Smooth muscle cell of bladder (primary cell): ENCODE results near the gene ZNF287. TPM values are rescaled to one million over a fixed set of nuclear protein-coding genes. Genes with fewer than 3 reads are reported as not detected.

Source experiments
- total RNA-seq: library from RNA; depleted of rRNA; stranded (reverse); fragments of >200 nt; gene quantifications from 2 replicates; pipeline ENCODE4 v1.2.3, GENCODE V29; 2014

The ZNF287 gene
- total RNA-seq: 4.8 and 5.3 TPM in 2 replicates

GRCh38 chr17:16568541-16569357 lies at the start of gene ZNF287:
TSS of gene ZNF287 (minus strand) at chr17:16569204. CDS start at chr17:16567731, 1,473 bp downstream.

Other genes starting within 250 kb of the ZNF287 start
- 14.1 and 21.9 TPM in 2 replicates for gene CENPV, start 215.7 kb downstream of the ZNF287 start, total RNA-seq
- gene UBB, start 188.1 kb downstream of the ZNF287 start, total RNA-seq: 4,404 and 4,718 TPM in 2 replicates
- gene TRPV2, start 153.6 kb downstream of the ZNF287 start, total RNA-seq: 36.6 and 45.6 TPM in 2 replicates
- gene LRRC75A, start 77.0 kb downstream of the ZNF287 start, total RNA-seq: 0.71 and 0.83 TPM in 2 replicates
- 4.0 and 4.1 TPM in 2 replicates for gene ZNF624, start 84.6 kb upstream of the ZNF287 start, total RNA-seq
- 1.1 and 3.5 TPM in 2 replicates for gene CCDC144A, start 121.0 kb upstream of the ZNF287 start, total RNA-seq